SK-N-MC (cell line): ENCODE data around the gene SPATA18.

Experiments used
- EZH2 ChIP-seq: fragments of 200-600 bp; sonication (generic); IDR thresholded peaks from one replicate; pipeline ENCODE4 v1.6.1; 2017; ENCODE audit warnings: antibody characterized with exemption
- POLR2AphosphoS5 ChIP-seq: IDR thresholded peaks from 2 replicates; pipeline ENCODE4 v1.6.1; 2012; ENCODE audit warnings: mild to moderate bottlenecking, low read depth, low read length, borderline replicate concordance

GRCh38 chr4:52006887-52007286, 44.2 kb upstream of the SPATA18 start:
- TF ChIP-seq EZH2 (no peak), POLR2AphosphoS5 (no peak)
